ENCODE data around the gene VHLL. TPM values are rescaled to one million over a fixed set of nuclear protein-coding genes. Genes with fewer than 3 reads are reported as not detected.

The VHLL gene
- polyA plus RNA-seq (0.22 TPM in 1 of 3 replicates, not detected in the others), polyA minus RNA-seq (0.43 TPM in 1 of 3 replicates, not detected in the others)
- not detected for polyA plus RNA-seq (2011; ENCODE audit: low read depth)
- polyA plus RNA-seq (2011; cell fraction: cytosol; rRNA removed): not detected in 2 replicates
- polyA plus RNA-seq (2011; cell fraction: nucleus; rRNA removed): 0.51 and 0.72 TPM in 2 replicates
- polyA plus RNA-seq (2012; ENCODE audit: low replicate concordance): 0.48 TPM in 1 of 2 replicates, not detected in the other
- not detected for polyA minus RNA-seq (2011; cell fraction: cytosol; rRNA and poly(A)+ RNA removed)
- polyA minus RNA-seq (2011; cell fraction: nucleus; rRNA and poly(A)+ RNA removed): not detected in 2 replicates

DNA sequence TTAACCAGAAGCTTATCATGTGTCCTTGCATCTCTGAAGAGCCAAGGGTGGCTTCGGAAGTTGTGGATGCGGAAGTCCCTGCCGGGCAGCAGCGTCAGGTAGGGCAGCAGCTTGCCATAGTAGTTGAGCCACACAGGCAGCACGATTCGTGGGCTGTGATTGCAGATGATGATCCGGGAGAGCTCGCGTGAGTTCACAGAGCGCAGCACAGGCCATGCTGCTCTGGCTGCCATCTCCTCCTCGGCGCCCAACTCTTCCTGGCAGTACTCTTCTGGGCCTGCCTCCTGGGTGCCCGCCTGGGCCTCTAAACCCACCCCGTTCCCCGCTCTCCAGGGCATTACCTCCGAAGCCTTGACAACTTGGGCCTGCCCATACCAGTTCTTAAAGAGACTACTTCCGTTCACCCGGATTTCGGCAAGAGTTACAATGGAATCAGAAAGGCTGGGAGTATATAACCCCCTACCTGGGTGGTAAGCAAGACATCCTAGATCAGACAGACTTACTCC, at the start of gene VHLL:
Gene VHLL, minus strand, starts transcription at position 456 of the 506 bp plus-strand sequence. Its CDS starts 118 bp downstream, at position 338.
- peaks cover 0 to 3% of the 10 kb centered on the region in 2 experiments for H3K36me3 ChIP-seq (ENCODE audit: control insufficient read depth in 2 of 2, extremely low read depth in 1 of 2, insufficient read depth in 2 of 2, low read length in 2 of 2)
- H3K9me3 ChIP-seq (ENCODE audit: control insufficient read depth, low read depth, low read length): no peaks in the 10 kb centered on the region
- DNase-seq (ENCODE audit: low read depth, low spot score): no peak
- H3K4me1 ChIP-seq (ENCODE audit: control insufficient read depth, extremely low read depth, insufficient read depth, low read length): peaks cover 13% of the 10 kb centered on the region
- dilution Hi-C loops (cut with MboI; ENCODE audit: extremely low pct_ligation_motif_present, low sequenced_read_pairs): no loop called here
- H4K20me1 ChIP-seq (ENCODE audit: control insufficient read depth, extremely low read depth, insufficient read depth, low read length): no peaks in the 10 kb centered on the region
- no peak within 1 kb of the TSS for H3K4me3 ChIP-seq (ENCODE audit: control insufficient read depth in 2 of 3, extremely low read depth in 1 of 3, insufficient read depth in 2 of 3, low read depth in 1 of 3, low read length in 3 of 3)
- no peaks in the 10 kb centered on the region for H3K9me1 ChIP-seq (ENCODE audit: control insufficient read depth, extremely low read depth, insufficient read depth, low read length)
- TF ChIP-seq EZH2 (IDR thresholded peaks at IDR 0.05; ENCODE audit: low read length) (no peak), CTCF (optimal IDR thresholded peaks at IDR 0.05 in 1 of 3, IDR thresholded peaks at IDR 0.05 in 1 of 3, conservative IDR thresholded peaks at IDR 0.05 in 1 of 3; ENCODE audit: extremely low read depth in 1 of 3, insufficient read depth in 2 of 3, low read length in 3 of 3) (no peak)
- FAIRE-seq: no peak
- H3K27ac ChIP-seq (ENCODE audit: control insufficient read depth, insufficient read depth, low read length): no peak within 1 kb of the TSS
- no peaks in the 10 kb centered on the region for H3K27me3 ChIP-seq (ENCODE audit: control insufficient read depth, extremely low read depth, insufficient read depth, low read length)
- H3K4me2 ChIP-seq (ENCODE audit: control insufficient read depth, extremely low read depth, insufficient read depth, low read depth, low read length): no peak within 1 kb of the TSS
- no peak within 1 kb of the TSS for H3K9ac ChIP-seq (ENCODE audit: control insufficient read depth, extremely low read depth, insufficient read depth, low read length)
- H3K79me2 ChIP-seq (ENCODE audit: control insufficient read depth, insufficient read depth, low read length): peaks cover 2% of the 10 kb centered on the region
- H2AFZ ChIP-seq (ENCODE audit: control insufficient read depth, low read length): peak within 1 kb of the TSS; percentile 34

GRCh38 chr1:156347331-156347730, 48.2 kb upstream of the VHLL start:
- FAIRE-seq (no peak), DNase-seq (ENCODE audit: low read depth, low spot score) (no peak)
- no peaks in the 10 kb centered on the region for H3K4me1 ChIP-seq (ENCODE audit: control insufficient read depth, extremely low read depth, insufficient read depth, low read length)
- H3K4me3 ChIP-seq (ENCODE audit: control insufficient read depth in 2 of 3, extremely low read depth in 1 of 3, insufficient read depth in 2 of 3, low read depth in 1 of 3, low read length in 3 of 3): no peak overlapping the region
- dilution Hi-C loops (cut with MboI; ENCODE audit: extremely low pct_ligation_motif_present, low sequenced_read_pairs): no loop called here
- no peak overlapping the region for H3K27ac ChIP-seq (ENCODE audit: control insufficient read depth, insufficient read depth, low read length)
- H3K9ac ChIP-seq (ENCODE audit: control insufficient read depth, extremely low read depth, insufficient read depth, low read length): no peak overlapping the region
- no peaks in the 10 kb centered on the region for H3K27me3 ChIP-seq (ENCODE audit: control insufficient read depth, extremely low read depth, insufficient read depth, low read length)
- no peak overlapping the region for H2AFZ ChIP-seq (ENCODE audit: control insufficient read depth, low read length)
- no peaks in the 10 kb centered on the region for H3K9me1 ChIP-seq (ENCODE audit: control insufficient read depth, extremely low read depth, insufficient read depth, low read length)
- H3K9me3 ChIP-seq (ENCODE audit: control insufficient read depth, low read depth, low read length): no peaks in the 10 kb centered on the region
- no peaks in the 10 kb centered on the region for H3K36me3 ChIP-seq (ENCODE audit: control insufficient read depth in 2 of 2, extremely low read depth in 1 of 2, insufficient read depth in 2 of 2, low read length in 2 of 2)
- no peak overlapping the region for H3K4me2 ChIP-seq (ENCODE audit: control insufficient read depth, extremely low read depth, insufficient read depth, low read depth, low read length)
- H3K79me2 ChIP-seq (ENCODE audit: control insufficient read depth, insufficient read depth, low read length): no peaks in the 10 kb centered on the region
- TF ChIP-seq CTCF (optimal IDR thresholded peaks at IDR 0.05 in 1 of 3, IDR thresholded peaks at IDR 0.05 in 1 of 3, conservative IDR thresholded peaks at IDR 0.05 in 1 of 3; ENCODE audit: extremely low read depth in 1 of 3, insufficient read depth in 2 of 3, low read length in 3 of 3): no peak
- no peak for TF ChIP-seq EZH2 (IDR thresholded peaks at IDR 0.05; ENCODE audit: low read length)
- H4K20me1 ChIP-seq (ENCODE audit: control insufficient read depth, extremely low read depth, insufficient read depth, low read length): no peaks in the 10 kb centered on the region

All from keratinocyte (primary cell).